WTC11 (cell line): Measurements from ENCODE around the gene TNIK. TPM values are rescaled to one million over a fixed set of nuclear protein-coding genes. Genes with fewer than 3 reads are reported as not detected.

Experiments
- ATAC-seq: fragments of 200-7000 bp; cut with Tn5 transposase; 2 replicates; pipeline ENCODE4 v1.10.0; 2021; ENCODE audit warnings: mild to moderate bottlenecking, moderate library complexity
- CTCF ChIA-PET: fragments of 300-600 bp; sonication (Branson Sonifier 250); formaldehyde crosslinking; loops from one replicate; lab custom pipeline; 2021; ENCODE audit warnings: antibody characterized with exemption; lab: Charles Lee
- POLR2A ChIA-PET: fragments of 350-600 bp; sonication (Branson Sonifier 250); formaldehyde crosslinking; loops from one replicate; lab custom pipeline; 2021; ENCODE audit warnings: antibody characterized with exemption; lab: Charles Lee
- DNase-seq: peaks from one replicate; pipeline ENCODE4 v3.0.0; 2021; ENCODE audit warnings: low spot score
- H3K27ac Mint-ChIP-seq: 2 replicates; pipeline ENCODE4 v1.8.0; 2021; ENCODE audit warnings: mixed read lengths
- H3K27me3 Mint-ChIP-seq: 2 replicates; pipeline ENCODE4 v1.8.0; 2021; ENCODE audit warnings: low read depth, mild to moderate bottlenecking, moderate library complexity, mixed read lengths
- H3K36me3 Mint-ChIP-seq: 2 replicates; pipeline ENCODE4 v1.8.0; 2021; ENCODE audit warnings: mixed read lengths
- H3K4me1 Mint-ChIP-seq: 2 replicates; pipeline ENCODE4 v1.8.0; 2022; ENCODE audit warnings: mixed read lengths
- H3K4me3 Mint-ChIP-seq: 2 replicates; pipeline ENCODE4 v1.8.0; 2021; ENCODE audit warnings: mild to moderate bottlenecking, moderate library complexity, mixed read lengths
- H3K9me3 Mint-ChIP-seq: 2 replicates; pipeline ENCODE4 v1.8.0; 2021; ENCODE audit warnings: mixed read lengths
- CREB1 ChIP-seq: sonication (generic); formaldehyde crosslinking; IDR thresholded peaks from 2 replicates; pipeline ENCODE4 v1.8.0; 2023; ENCODE audit warnings: mild to moderate bottlenecking, missing genetic modification reagents
- CREM ChIP-seq: sonication (generic); formaldehyde crosslinking; IDR thresholded peaks from 2 replicates; pipeline ENCODE4 v1.8.1; 2022; ENCODE audit warnings: mild to moderate bottlenecking, missing genetic modification reagents, moderate library complexity
- ETV6 ChIP-seq: sonication (generic); formaldehyde crosslinking; IDR thresholded peaks from 2 replicates; pipeline ENCODE4 v1.8.1; 2022; ENCODE audit warnings: mild to moderate bottlenecking, missing genetic modification reagents
- FOXK1 ChIP-seq: sonication (generic); formaldehyde crosslinking; IDR thresholded peaks from 2 replicates; pipeline ENCODE4 v1.8.0; 2022; ENCODE audit warnings: mild to moderate bottlenecking, moderate library complexity, missing genetic modification reagents
- GABPB1 ChIP-seq: sonication (generic); formaldehyde crosslinking; IDR thresholded peaks from 2 replicates; pipeline ENCODE4 v1.8.1; 2023; ENCODE audit warnings: mild to moderate bottlenecking, missing genetic modification reagents
- GTF2I ChIP-seq: fragments of 250-450 bp; sonication (Bioruptor Pico); conservative IDR thresholded peaks from 2 replicates; pipeline ENCODE4 v1.4.0; 2021; ENCODE audit warnings: mild to moderate bottlenecking
- HMGA2 ChIP-seq: fragments of 250-450 bp; sonication (Bioruptor Pico); IDR thresholded peaks from 2 replicates; pipeline ENCODE4 v1.4.0; 2021; ENCODE audit warnings: mild to moderate bottlenecking, moderate library complexity
- JUN ChIP-seq: sonication (generic); formaldehyde crosslinking; IDR thresholded peaks from 2 replicates; pipeline ENCODE4 v1.8.0; 2023; ENCODE audit warnings: mild to moderate bottlenecking, missing genetic modification reagents
- MXD4 ChIP-seq: fragments of 250-450 bp; sonication (Bioruptor Pico); IDR thresholded peaks from 2 replicates; pipeline ENCODE4 v1.8.0; 2021; ENCODE audit warnings: mild to moderate bottlenecking, moderate library complexity, borderline replicate concordance
- OVOL2 ChIP-seq: fragments of 250-450 bp; sonication (Bioruptor Pico); IDR thresholded peaks from 2 replicates; pipeline ENCODE4 v1.9.0; 2021; ENCODE audit warnings: mild to moderate bottlenecking, borderline replicate concordance
- RELA ChIP-seq: sonication (generic); formaldehyde crosslinking; IDR thresholded peaks from 2 replicates; pipeline ENCODE4 v1.8.1; 2022; ENCODE audit warnings: missing genetic modification reagents, mild to moderate bottlenecking, borderline replicate concordance
- SMAD3 ChIP-seq: sonication (generic); formaldehyde crosslinking; IDR thresholded peaks from 2 replicates; pipeline ENCODE4 v1.8.0; 2022; ENCODE audit warnings: missing genetic modification reagents, mild to moderate bottlenecking, borderline replicate concordance
- TEAD4 ChIP-seq: sonication (generic); formaldehyde crosslinking; IDR thresholded peaks from 2 replicates; pipeline ENCODE4 v1.8.0; 2022; ENCODE audit warnings: mild to moderate bottlenecking, missing genetic modification reagents
- TP53 ChIP-seq: sonication (generic); formaldehyde crosslinking; IDR thresholded peaks from 2 replicates; pipeline ENCODE4 v1.8.1; 2023; ENCODE audit warnings: mild to moderate bottlenecking, missing genetic modification reagents
- ZNF121 ChIP-seq: sonication (generic); formaldehyde crosslinking; IDR thresholded peaks from 2 replicates; pipeline ENCODE4 v1.8.0; 2023; ENCODE audit warnings: missing genetic modification reagents
- ZNF232 ChIP-seq: sonication (generic); formaldehyde crosslinking; IDR thresholded peaks from 2 replicates; pipeline ENCODE4 v1.8.0; 2022; ENCODE audit warnings: mild to moderate bottlenecking, missing genetic modification reagents
- ZNF317 ChIP-seq: sonication (generic); formaldehyde crosslinking; IDR thresholded peaks from 2 replicates; pipeline ENCODE4 v1.8.1; 2023; ENCODE audit warnings: low read depth, mild to moderate bottlenecking, moderate library complexity, missing genetic modification reagents, borderline replicate concordance
- total RNA-seq: library from RNA; stranded (reverse); gene quantifications from 3 replicates; pipeline ENCODE4 v1.2.3, GENCODE V29; 2021
- TF ChIP-seq, protein P1 (sequence below): fragments of 250-450 bp; sonication (Bioruptor Pico); IDR thresholded peaks from 2 replicates; pipeline ENCODE4 v2.1.2; 2022; ENCODE audit warnings: mild to moderate bottlenecking, moderate library complexity
- TF ChIP-seq, protein P2 (sequence below): sonication (generic); formaldehyde crosslinking; IDR thresholded peaks from 2 replicates; pipeline ENCODE4 v1.8.1; 2023; ENCODE audit warnings: mild to moderate bottlenecking, missing genetic modification reagents
- TF ChIP-seq, protein P3 (sequence below): sonication (generic); formaldehyde crosslinking; IDR thresholded peaks from 2 replicates; pipeline ENCODE4 v1.8.1; 2023; ENCODE audit warnings: mild to moderate bottlenecking, missing genetic modification reagents, moderate library complexity
- TF ChIP-seq, protein P4 (sequence below): sonication (generic); formaldehyde crosslinking; IDR thresholded peaks from 2 replicates; pipeline ENCODE4 v1.8.0; 2022; ENCODE audit warnings: missing genetic modification reagents
- TF ChIP-seq, protein P5 (sequence below): sonication (generic); formaldehyde crosslinking; IDR thresholded peaks from 2 replicates; pipeline ENCODE4 v1.8.0; 2023; ENCODE audit warnings: mild to moderate bottlenecking, missing genetic modification reagents
- TF ChIP-seq, protein P6 (sequence below): sonication (generic); formaldehyde crosslinking; IDR thresholded peaks from 2 replicates; pipeline ENCODE4 v1.8.0; 2022; ENCODE audit warnings: mild to moderate bottlenecking, missing genetic modification reagents

The TNIK gene
- total RNA-seq, 1 experiment from 2014 or later: 50.3 TPM

DNA sequence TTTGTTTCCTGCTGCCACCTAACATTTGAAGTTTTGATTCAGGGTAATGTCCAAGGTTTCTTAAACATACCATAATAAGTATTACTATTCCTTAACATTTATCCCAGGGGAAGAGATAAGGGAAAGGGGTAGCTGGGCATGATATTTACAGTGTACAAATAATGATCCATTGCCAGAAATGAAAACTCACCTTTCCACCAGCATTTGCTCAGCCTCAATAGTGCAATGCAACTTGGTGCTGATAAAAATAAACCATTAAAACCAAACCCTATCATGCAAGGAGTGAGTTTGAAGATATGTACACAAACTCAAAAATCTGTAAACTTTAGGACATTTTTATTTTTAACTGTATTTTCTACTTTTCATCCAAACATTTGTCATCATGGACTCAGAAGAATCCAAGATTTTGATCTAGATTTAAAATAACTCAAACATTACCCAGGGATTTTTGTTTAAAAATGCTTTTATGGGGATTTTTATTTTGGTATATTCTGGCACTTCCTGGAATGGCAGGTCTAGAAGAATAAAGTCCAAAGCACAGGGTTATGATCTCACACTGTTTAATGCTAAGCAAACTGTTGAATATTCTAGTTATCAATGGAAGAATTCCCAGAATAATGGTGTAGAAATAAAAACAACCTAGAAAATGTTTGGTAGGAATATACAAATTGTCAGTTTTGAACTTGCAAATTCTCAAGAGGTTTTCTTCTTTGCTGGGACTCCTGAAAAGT, 401.2 kb downstream of the TNIK start:
- ATAC-seq (no peak), DNase-seq (no peak)
- Mint-ChIP-seq H3K36me3 (peaks cover 6% of the 10 kb centered on the region; the same call in 1 of the 2 replicates), H3K4me3 (no peak overlapping the region), H3K27me3 (no peaks in the 10 kb centered on the region), H3K4me1 (peaks cover 19% of the 10 kb centered on the region), H3K9me3 (no peaks in the 10 kb centered on the region), H3K27ac (no peak overlapping the region)
- ChIA-PET POLR2A (no interaction called here), CTCF (interaction anchor here (1.1 kb wide), 1 partner anchor 9 kb away, joined by 4 read pairs; no protein-coding TSS in a partner anchor)
- no peak for TF ChIP-seq FOXK1 (CRISPR knock-in tag)
- no peak for TF ChIP-seq CREM
- no peak for TF ChIP-seq SMAD3 (CRISPR knock-in tag)
- no peak for TF ChIP-seq MXD4
- TF ChIP-seq, protein P1, sequence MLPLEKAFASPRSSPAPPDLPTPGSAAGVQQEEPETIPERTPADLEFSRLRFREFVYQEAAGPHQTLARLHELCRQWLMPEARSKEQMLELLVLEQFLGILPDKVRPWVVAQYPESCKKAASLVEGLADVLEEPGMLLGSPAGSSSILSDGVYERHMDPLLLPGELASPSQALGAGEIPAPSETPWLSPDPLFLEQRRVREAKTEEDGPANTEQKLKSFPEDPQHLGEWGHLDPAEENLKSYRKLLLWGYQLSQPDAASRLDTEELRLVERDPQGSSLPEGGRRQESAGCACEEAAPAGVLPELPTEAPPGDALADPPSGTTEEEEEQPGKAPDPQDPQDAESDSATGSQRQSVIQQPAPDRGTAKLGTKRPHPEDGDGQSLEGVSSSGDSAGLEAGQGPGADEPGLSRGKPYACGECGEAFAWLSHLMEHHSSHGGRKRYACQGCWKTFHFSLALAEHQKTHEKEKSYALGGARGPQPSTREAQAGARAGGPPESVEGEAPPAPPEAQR (CRISPR knock-in tag): no peak
- no peak for TF ChIP-seq GABPB1 (CRISPR knock-in tag)
- TF ChIP-seq, protein P2, sequence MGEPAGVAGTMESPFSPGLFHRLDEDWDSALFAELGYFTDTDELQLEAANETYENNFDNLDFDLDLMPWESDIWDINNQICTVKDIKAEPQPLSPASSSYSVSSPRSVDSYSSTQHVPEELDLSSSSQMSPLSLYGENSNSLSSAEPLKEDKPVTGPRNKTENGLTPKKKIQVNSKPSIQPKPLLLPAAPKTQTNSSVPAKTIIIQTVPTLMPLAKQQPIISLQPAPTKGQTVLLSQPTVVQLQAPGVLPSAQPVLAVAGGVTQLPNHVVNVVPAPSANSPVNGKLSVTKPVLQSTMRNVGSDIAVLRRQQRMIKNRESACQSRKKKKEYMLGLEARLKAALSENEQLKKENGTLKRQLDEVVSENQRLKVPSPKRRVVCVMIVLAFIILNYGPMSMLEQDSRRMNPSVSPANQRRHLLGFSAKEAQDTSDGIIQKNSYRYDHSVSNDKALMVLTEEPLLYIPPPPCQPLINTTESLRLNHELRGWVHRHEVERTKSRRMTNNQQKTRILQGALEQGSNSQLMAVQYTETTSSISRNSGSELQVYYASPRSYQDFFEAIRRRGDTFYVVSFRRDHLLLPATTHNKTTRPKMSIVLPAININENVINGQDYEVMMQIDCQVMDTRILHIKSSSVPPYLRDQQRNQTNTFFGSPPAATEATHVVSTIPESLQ (CRISPR knock-in tag): no peak

DNA sequence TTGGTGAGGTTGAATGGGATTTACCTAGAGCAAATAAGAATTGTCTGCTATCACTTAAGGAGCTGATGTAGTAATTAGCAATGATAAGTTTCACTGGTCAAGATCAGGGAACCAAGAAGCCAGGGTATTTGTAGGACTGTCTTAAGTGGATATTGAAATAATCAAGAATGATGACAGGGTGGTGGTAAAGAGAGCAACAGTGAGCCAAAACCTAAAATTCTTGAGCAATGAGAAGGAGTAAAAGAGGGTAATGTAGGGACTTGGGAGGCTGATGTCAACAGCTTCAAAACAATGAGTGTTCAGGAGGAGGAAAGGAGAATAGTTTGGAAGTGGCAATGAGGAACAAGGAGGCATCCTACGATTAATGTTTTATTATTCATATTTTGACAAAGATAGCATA, 402.1 kb downstream of the TNIK start:
- CTCF ChIA-PET: no interaction called here

More for the DNA sequence above, 402.1 kb downstream of the TNIK start:
- H3K4me3 Mint-ChIP-seq: no peak overlapping the region
- TF ChIP-seq, protein P3, sequence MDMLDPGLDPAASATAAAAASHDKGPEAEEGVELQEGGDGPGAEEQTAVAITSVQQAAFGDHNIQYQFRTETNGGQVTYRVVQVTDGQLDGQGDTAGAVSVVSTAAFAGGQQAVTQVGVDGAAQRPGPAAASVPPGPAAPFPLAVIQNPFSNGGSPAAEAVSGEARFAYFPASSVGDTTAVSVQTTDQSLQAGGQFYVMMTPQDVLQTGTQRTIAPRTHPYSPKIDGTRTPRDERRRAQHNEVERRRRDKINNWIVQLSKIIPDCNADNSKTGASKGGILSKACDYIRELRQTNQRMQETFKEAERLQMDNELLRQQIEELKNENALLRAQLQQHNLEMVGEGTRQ (CRISPR knock-in tag): no peak
- TF ChIP-seq GTF2I: no peak
- no peak for TF ChIP-seq TEAD4
- TF ChIP-seq ZNF317 (CRISPR knock-in tag): no peak
- TF ChIP-seq FOXK1 (CRISPR knock-in tag): no peak
- TF ChIP-seq ZNF232 (CRISPR knock-in tag): no peak
- no peak for TF ChIP-seq HMGA2 (CRISPR knock-in tag)
- no peak for TF ChIP-seq TP53 (CRISPR knock-in tag)
- TF ChIP-seq ETV6 (CRISPR knock-in tag): no peak
- TF ChIP-seq RELA (CRISPR knock-in tag): no peak
- TF ChIP-seq, protein P4, sequence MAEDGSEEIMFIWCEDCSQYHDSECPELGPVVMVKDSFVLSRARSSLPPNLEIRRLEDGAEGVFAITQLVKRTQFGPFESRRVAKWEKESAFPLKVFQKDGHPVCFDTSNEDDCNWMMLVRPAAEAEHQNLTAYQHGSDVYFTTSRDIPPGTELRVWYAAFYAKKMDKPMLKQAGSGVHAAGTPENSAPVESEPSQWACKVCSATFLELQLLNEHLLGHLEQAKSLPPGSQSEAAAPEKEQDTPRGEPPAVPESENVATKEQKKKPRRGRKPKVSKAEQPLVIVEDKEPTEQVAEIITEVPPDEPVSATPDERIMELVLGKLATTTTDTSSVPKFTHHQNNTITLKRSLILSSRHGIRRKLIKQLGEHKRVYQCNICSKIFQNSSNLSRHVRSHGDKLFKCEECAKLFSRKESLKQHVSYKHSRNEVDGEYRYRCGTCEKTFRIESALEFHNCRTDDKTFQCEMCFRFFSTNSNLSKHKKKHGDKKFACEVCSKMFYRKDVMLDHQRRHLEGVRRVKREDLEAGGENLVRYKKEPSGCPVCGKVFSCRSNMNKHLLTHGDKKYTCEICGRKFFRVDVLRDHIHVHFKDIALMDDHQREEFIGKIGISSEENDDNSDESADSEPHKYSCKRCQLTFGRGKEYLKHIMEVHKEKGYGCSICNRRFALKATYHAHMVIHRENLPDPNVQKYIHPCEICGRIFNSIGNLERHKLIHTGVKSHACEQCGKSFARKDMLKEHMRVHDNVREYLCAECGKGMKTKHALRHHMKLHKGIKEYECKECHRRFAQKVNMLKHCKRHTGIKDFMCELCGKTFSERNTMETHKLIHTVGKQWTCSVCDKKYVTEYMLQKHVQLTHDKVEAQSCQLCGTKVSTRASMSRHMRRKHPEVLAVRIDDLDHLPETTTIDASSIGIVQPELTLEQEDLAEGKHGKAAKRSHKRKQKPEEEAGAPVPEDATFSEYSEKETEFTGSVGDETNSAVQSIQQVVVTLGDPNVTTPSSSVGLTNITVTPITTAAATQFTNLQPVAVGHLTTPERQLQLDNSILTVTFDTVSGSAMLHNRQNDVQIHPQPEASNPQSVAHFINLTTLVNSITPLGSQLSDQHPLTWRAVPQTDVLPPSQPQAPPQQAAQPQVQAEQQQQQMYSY (CRISPR knock-in tag): no peak
- no peak for TF ChIP-seq JUN
- TF ChIP-seq, protein P5, sequence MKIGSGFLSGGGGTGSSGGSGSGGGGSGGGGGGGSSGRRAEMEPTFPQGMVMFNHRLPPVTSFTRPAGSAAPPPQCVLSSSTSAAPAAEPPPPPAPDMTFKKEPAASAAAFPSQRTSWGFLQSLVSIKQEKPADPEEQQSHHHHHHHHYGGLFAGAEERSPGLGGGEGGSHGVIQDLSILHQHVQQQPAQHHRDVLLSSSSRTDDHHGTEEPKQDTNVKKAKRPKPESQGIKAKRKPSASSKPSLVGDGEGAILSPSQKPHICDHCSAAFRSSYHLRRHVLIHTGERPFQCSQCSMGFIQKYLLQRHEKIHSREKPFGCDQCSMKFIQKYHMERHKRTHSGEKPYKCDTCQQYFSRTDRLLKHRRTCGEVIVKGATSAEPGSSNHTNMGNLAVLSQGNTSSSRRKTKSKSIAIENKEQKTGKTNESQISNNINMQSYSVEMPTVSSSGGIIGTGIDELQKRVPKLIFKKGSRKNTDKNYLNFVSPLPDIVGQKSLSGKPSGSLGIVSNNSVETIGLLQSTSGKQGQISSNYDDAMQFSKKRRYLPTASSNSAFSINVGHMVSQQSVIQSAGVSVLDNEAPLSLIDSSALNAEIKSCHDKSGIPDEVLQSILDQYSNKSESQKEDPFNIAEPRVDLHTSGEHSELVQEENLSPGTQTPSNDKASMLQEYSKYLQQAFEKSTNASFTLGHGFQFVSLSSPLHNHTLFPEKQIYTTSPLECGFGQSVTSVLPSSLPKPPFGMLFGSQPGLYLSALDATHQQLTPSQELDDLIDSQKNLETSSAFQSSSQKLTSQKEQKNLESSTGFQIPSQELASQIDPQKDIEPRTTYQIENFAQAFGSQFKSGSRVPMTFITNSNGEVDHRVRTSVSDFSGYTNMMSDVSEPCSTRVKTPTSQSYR (CRISPR knock-in tag): no peak
- TF ChIP-seq, protein P6, sequence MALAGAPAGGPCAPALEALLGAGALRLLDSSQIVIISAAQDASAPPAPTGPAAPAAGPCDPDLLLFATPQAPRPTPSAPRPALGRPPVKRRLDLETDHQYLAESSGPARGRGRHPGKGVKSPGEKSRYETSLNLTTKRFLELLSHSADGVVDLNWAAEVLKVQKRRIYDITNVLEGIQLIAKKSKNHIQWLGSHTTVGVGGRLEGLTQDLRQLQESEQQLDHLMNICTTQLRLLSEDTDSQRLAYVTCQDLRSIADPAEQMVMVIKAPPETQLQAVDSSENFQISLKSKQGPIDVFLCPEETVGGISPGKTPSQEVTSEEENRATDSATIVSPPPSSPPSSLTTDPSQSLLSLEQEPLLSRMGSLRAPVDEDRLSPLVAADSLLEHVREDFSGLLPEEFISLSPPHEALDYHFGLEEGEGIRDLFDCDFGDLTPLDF (CRISPR knock-in tag): no peak
- no peak for TF ChIP-seq ZNF121
- no peak for TF ChIP-seq CREB1 (CRISPR knock-in tag)
- no peak for TF ChIP-seq OVOL2 (CRISPR knock-in tag)
- H3K27me3 Mint-ChIP-seq: no peaks in the 10 kb centered on the region
- no peak overlapping the region for H3K27ac Mint-ChIP-seq
- peaks cover 18% of the 10 kb centered on the region for H3K4me1 Mint-ChIP-seq
- H3K36me3 Mint-ChIP-seq: no peaks in the 10 kb centered on the region
- no peak for ATAC-seq
- POLR2A ChIA-PET: no interaction called here
- DNase-seq: no peak
- no peaks in the 10 kb centered on the region for H3K9me3 Mint-ChIP-seq
